HG03139 (cell line): ENCODE measurements around the gene CCDC178.
"Not testable (repeated sequence)": the region's sequence is repeated elsewhere in the genome, so short reads cannot be mapped to it uniquely, and the experiment has no call there.

Source experiments
- ATAC-seq: cut with Tn5 transposase; IDR thresholded peaks from one replicate; pipeline ENCODE4 v1.9.1; 2021; ENCODE audit not compliant: unreplicated experiment

Gene CCDC178

GRCh38 chr18:33355756-33356155 lies 84.8 kb downstream of the CCDC178 start:
- no peak for ATAC-seq

GRCh38 chr18:33355263-33355662 lies 85.3 kb downstream of the CCDC178 start:
- no peak for ATAC-seq

GRCh38 chr18:33350256-33350655 lies 90.3 kb downstream of the CCDC178 start:
- no peak for ATAC-seq

- ATAC-seq, result not testable (repeated sequence)
Observed at GRCh38 chr18:33339733-33340132, 100.8 kb downstream of the CCDC178 start.

GRCh38 chr18:33334781-33335180 lies 105.7 kb downstream of the CCDC178 start:
- no peak for ATAC-seq

GRCh38 chr18:33330711-33331110 lies 109.8 kb downstream of the CCDC178 start:
- no peak for ATAC-seq

GRCh38 chr18:33326975-33327374 lies 113.5 kb downstream of the CCDC178 start:
- no peak for ATAC-seq

GRCh38 chr18:33317640-33318039 lies 122.9 kb downstream of the CCDC178 start:
- ATAC-seq, result no peak

- ATAC-seq, result no peak
Observed at GRCh38 chr18:33316146-33316587, 124.4 kb downstream of the CCDC178 start.

GRCh38 chr18:33307520-33307919 lies 133.0 kb downstream of the CCDC178 start:
- no peak for ATAC-seq

- no peak for ATAC-seq
Observed at GRCh38 chr18:33304277-33304676, 136.2 kb downstream of the CCDC178 start.

GRCh38 chr18:33291539-33291938 lies 149.0 kb downstream of the CCDC178 start:
- no peak for ATAC-seq

- ATAC-seq, result no peak
Observed at GRCh38 chr18:33288082-33288716, 152.3 kb downstream of the CCDC178 start.

- ATAC-seq, result no peak
Observed at GRCh38 chr18:33282709-33283333, 157.7 kb downstream of the CCDC178 start.

GRCh38 chr18:33282142-33282541 lies 158.4 kb downstream of the CCDC178 start:
- ATAC-seq, result no peak

- ATAC-seq, result no peak
Observed at GRCh38 chr18:33277431-33277830, 163.1 kb downstream of the CCDC178 start.

GRCh38 chr18:33275843-33276242 lies 164.7 kb downstream of the CCDC178 start:
- ATAC-seq, result no peak

GRCh38 chr18:33270297-33270696 lies 170.2 kb downstream of the CCDC178 start:
- ATAC-seq, result no peak

- no peak for ATAC-seq
Observed at GRCh38 chr18:33269223-33269622, 171.3 kb downstream of the CCDC178 start.

- ATAC-seq, result no peak
Observed at GRCh38 chr18:33264566-33264965, 176.0 kb downstream of the CCDC178 start.

- ATAC-seq, result no peak
Observed at GRCh38 chr18:33239298-33239697, 201.2 kb downstream of the CCDC178 start.

- ATAC-seq, result no peak
Observed at GRCh38 chr18:33232318-33232626, 208.2 kb downstream of the CCDC178 start.
